ENCODE results near the gene ZNF22. TPM values are rescaled to one million over a fixed set of nuclear protein-coding genes. Genes with fewer than 3 reads are reported as not detected.

Gene ZNF22
- total and polyA plus RNA-seq, 2 of the 8 experiments (the other 6 are each of a cell fraction or from before 2014, with no cell fraction given), result 18.2 to 45.2 TPM

DNA sequence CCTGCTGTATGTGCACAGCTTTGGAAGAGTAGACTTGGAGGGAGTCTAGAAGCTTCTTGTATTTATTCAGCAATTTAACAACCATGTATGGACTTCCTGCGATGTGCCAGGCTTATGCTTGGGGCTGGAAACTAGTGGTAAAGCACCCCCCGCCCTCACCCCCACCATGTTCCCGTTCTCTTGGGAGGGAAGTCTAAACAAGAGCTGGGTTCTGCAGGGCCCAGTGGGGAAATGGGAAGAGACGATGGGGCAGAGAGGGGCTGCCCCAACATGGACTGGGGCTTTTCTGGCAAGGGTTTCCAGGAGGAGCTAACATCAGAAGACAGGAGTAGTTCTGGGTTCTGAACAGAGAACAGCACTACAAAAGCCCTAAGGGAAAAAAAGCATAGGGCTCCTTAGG, 33.1 kb upstream of the ZNF22 start:
- 89% methylated on average over 4 of the region's 4 CpGs; no CpG with 5 or more reads in 1 of the 2 experiments for WGBS, 2 experiments (ENCODE audit: extremely low coverage in 1 of 2, insufficient coverage in 1 of 2, insufficient read length in 1 of 2, insufficient replicate concordance in 2 of 2, low coverage in 1 of 2, low lambda C conversion rate in 2 of 2, missing lambda C conversion rate in 1 of 2)
- Histone ChIP-seq H3K36me3 (ENCODE audit: control insufficient read depth in 2 of 4, insufficient read depth in 4 of 4, low read length in 3 of 4) (peaks cover 0 to 6% (median 0%) of the 10 kb centered on the region in 4 experiments; a peak in 3 of 8 replicates), H3K79me2 (ENCODE audit: control insufficient read depth in 1 of 2, insufficient read depth in 2 of 2, low read length in 2 of 2) (no peaks in the 10 kb centered on the region), H2AFZ (ENCODE audit: low read length) (no peak overlapping the region), H4K20me1 (replicated peaks in 1 of 2; ENCODE audit: control insufficient read depth in 1 of 2, insufficient read depth in 2 of 2, low read length in 2 of 2) (peaks cover 0 to 2% of the 10 kb centered on the region in 2 experiments), H4K5ac (ENCODE audit: insufficient read length, low read depth, low read length) (no peak overlapping the region), H3K9ac (replicated peaks in 1 of 4; ENCODE audit: extremely low read depth in 1 of 4, low read depth in 3 of 4, low read length in 3 of 4) (no peak overlapping the region), H3K27ac (ENCODE audit: low read depth, low read length) (no peak overlapping the region), H3K23me2 (ENCODE audit: low read depth, low read length) (peaks cover 3% of the 10 kb centered on the region; the same call in 1 of the 2 replicates), H3K9me3 (ENCODE audit: insufficient read depth in 2 of 2, low read depth in 1 of 2, low read length in 1 of 2) (no peaks in the 10 kb centered on the region), H2BK5ac (ENCODE audit: low read depth, low read length) (no peak overlapping the region), H2BK12ac (ENCODE audit: low read depth, low read length) (no peak overlapping the region), H3K27me3 (replicated peaks in 1 of 4; ENCODE audit: control insufficient read depth in 3 of 4, extremely low read depth in 1 of 4, insufficient read depth in 3 of 4, low read length in 3 of 4) (no peaks in the 10 kb centered on the region; a peak in 1 of 7 replicates), H4K8ac (ENCODE audit: extremely low read depth, insufficient read depth, low read length) (no peak overlapping the region), H4K91ac (replicated peaks; ENCODE audit: insufficient read length, low read length) (no peak overlapping the region), H2BK20ac (ENCODE audit: low read length) (no peak overlapping the region), H3K4ac (replicated peaks; ENCODE audit: insufficient read length, low read depth, low read length) (no peak overlapping the region), H3K79me1 (ENCODE audit: low read depth, low read length) (peaks cover 5% of the 10 kb centered on the region; the same call in 1 of the 2 replicates), H2BK120ac (replicated peaks; ENCODE audit: low read depth, low read length) (no peak overlapping the region), H2BK15ac (ENCODE audit: low read length) (no peak overlapping the region), H3K14ac (ENCODE audit: insufficient read length) (no peak overlapping the region), H3K4me2 (ENCODE audit: insufficient read depth in 1 of 2, low read depth in 2 of 2, low read length in 2 of 2) (no peak overlapping the region), H3K4me1 (replicated peaks in 1 of 4; ENCODE audit: control insufficient read depth in 3 of 4, insufficient read depth in 4 of 4, low read length in 3 of 4) (peaks cover 18 to 39% (median 24%) of the 10 kb centered on the region in 4 experiments), H3K23ac (ENCODE audit: insufficient read length) (no peak overlapping the region), H3K56ac (replicated peaks; ENCODE audit: insufficient read length, low read depth, low read length) (no peak overlapping the region), H3K4me3 (ENCODE audit: extremely low read depth in 1 of 4, insufficient read depth in 2 of 4, low read depth in 3 of 4, low read length in 4 of 4) (no peak overlapping the region), H3K18ac (ENCODE audit: extremely low read depth, low read length) (no peak overlapping the region), H2AK5ac (ENCODE audit: low read depth, low read length) (no peak overlapping the region)
- ChIA-PET CTCF (ENCODE audit: partially characterized antibody) (interaction anchor here (0.7 to 11.2 kb wide), 10 partner anchors 9 to 42 kb away, joined by 3 to 143 read pairs (median 10); partner anchors contain the start of gene DEPP1), POLR2A (ENCODE audit: partially characterized antibody) (interaction anchor here (0.9 to 2.8 kb wide), 4 partner anchors 9 to 59 kb away, joined by 3 to 11 read pairs (median 4); partner anchors contain the start of gene DEPP1)
- DNase-seq (ENCODE audit: low read depth in 1 of 2, low spot score in 2 of 2) (no peak), FAIRE-seq (no peak)
- TF ChIP-seq KDM1A (IDR thresholded peaks at IDR 0.05; ENCODE audit: borderline replicate concordance, low read length) (no peak), CBX5 (IDR thresholded peaks at IDR 0.05; ENCODE audit: low read depth, low read length) (no peak), POLR2A (IDR thresholded peaks at IDR 0.05; ENCODE audit: control extremely low read depth in 1 of 2, low read depth in 2 of 2, low read length in 2 of 2) (no peak), SAP30 (IDR thresholded peaks at IDR 0.05; ENCODE audit: insufficient read depth, insufficient replicate concordance, low read length) (no peak), TCF12 (IDR thresholded peaks at IDR 0.05; ENCODE audit: low read depth, low read length) (no peak), CBX8 (IDR thresholded peaks at IDR 0.05; ENCODE audit: borderline replicate concordance, low read depth, low read length) (no peak), EZH2 (IDR thresholded peaks at IDR 0.05; ENCODE audit: low read depth, low read length, severe bottlenecking) (no peak), RNF2 (IDR thresholded peaks at IDR 0.05; ENCODE audit: borderline replicate concordance, low read depth, low read length, missing control alignments, poor library complexity, severe bottlenecking) (no peak), SRF (IDR thresholded peaks at IDR 0.05; ENCODE audit: low read depth, low read length) (no peak)
- TF ChIP-seq, protein P1, sequence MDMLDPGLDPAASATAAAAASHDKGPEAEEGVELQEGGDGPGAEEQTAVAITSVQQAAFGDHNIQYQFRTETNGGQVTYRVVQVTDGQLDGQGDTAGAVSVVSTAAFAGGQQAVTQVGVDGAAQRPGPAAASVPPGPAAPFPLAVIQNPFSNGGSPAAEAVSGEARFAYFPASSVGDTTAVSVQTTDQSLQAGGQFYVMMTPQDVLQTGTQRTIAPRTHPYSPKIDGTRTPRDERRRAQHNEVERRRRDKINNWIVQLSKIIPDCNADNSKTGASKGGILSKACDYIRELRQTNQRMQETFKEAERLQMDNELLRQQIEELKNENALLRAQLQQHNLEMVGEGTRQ (IDR thresholded peaks at IDR 0.05; ENCODE audit: low read length), result no peak
